Caco-2 (cell line): ENCODE results near the gene MYOF. TPM values are rescaled to one million over a fixed set of nuclear protein-coding genes. Genes with fewer than 3 reads are reported as not detected.
A peak's percentile ranks its signal among the peaks of the same experiment; 100 is the strongest.
"Not testable (repeated sequence)": the region's sequence is repeated elsewhere in the genome, so short reads cannot be mapped to it uniquely, and the experiment has no call there.

Source experiments
- BruUV-seq: library from RNA; stranded (reverse); fragments of 400-500 nt; replicated peaks from 2 replicates; lab custom pipeline; 2021; lab: Mats Ljungman, UMichigan
- CTCF ChIA-PET: fragments of 300-600 bp; sonication (Branson Sonifier 250); formaldehyde crosslinking; loops from one replicate; lab custom pipeline; 2022; ENCODE audit warnings: antibody characterized with exemption; lab: Charles Lee
- POLR2A ChIA-PET: fragments of 300-600 bp; sonication (Branson Sonifier 250); formaldehyde crosslinking; loops from one replicate; lab custom pipeline; 2022; ENCODE audit warnings: antibody characterized with exemption; lab: Charles Lee
- DNase-seq, 2 experiments: peaks; one replicate each; pipeline versions ENCODE4 v3.0.0 to v3.0.0-alpha.2; 2020 to 2022
- H3K27me3 ChIP-seq: replicated peaks from 2 replicates; pipeline ENCODE4 v1.6.0; 2011; ENCODE audit warnings: low read length; ENCODE audit not compliant: control insufficient read depth, insufficient read depth
- H3K36me3 ChIP-seq: 2 replicates; pipeline ENCODE4 v1.5.1; 2011; ENCODE audit warnings: low read length; ENCODE audit not compliant: control insufficient read depth, insufficient read depth
- H3K4me1 ChIP-seq: fragments of 250-450 bp; sonication (Bioruptor Pico); 2 replicates; pipeline ENCODE4 v1.5.1; 2020; ENCODE audit warnings: mild to moderate bottlenecking
- H3K4me3 ChIP-seq: 2 replicates; pipeline ENCODE4 v1.5.1; 2011; ENCODE audit warnings: low read depth, mild to moderate bottlenecking, control low read depth, low read length
- H3K9me3 ChIP-seq: fragments of 250-450 bp; sonication (Bioruptor Pico); 2 replicates; pipeline ENCODE4 v1.5.1; 2020; ENCODE audit warnings: mild to moderate bottlenecking, moderate library complexity
- H3K27ac Mint-ChIP-seq: one replicate; pipeline ENCODE4 v1.8.0; 2022; ENCODE audit warnings: mixed read lengths; ENCODE audit not compliant: unreplicated experiment
- H3K27me3 Mint-ChIP-seq: one replicate; pipeline ENCODE4 v1.8.0; 2022; ENCODE audit warnings: mixed read lengths; ENCODE audit not compliant: insufficient read depth, unreplicated experiment
- H3K36me3 Mint-ChIP-seq: one replicate; pipeline ENCODE4 v1.8.0; 2022; ENCODE audit warnings: mild to moderate bottlenecking, mixed read lengths; ENCODE audit not compliant: insufficient read depth, unreplicated experiment
- H3K4me1 Mint-ChIP-seq: one replicate; pipeline ENCODE4 v1.8.0; 2022; ENCODE audit warnings: low read depth, mixed read lengths; ENCODE audit not compliant: unreplicated experiment
- H3K4me3 Mint-ChIP-seq: one replicate; pipeline ENCODE4 v1.8.0; 2022; ENCODE audit warnings: mild to moderate bottlenecking, moderate library complexity, mixed read lengths; ENCODE audit not compliant: unreplicated experiment
- H3K9me3 Mint-ChIP-seq: one replicate; pipeline ENCODE4 v1.8.0; 2022; ENCODE audit warnings: mixed read lengths; ENCODE audit not compliant: unreplicated experiment
- intact Hi-C: fragments of 100-400 bp; cut with micrococcal nuclease; formaldehyde crosslinking; loops from one replicate; pipeline ENCODE4 v1.10.0; 2022; ENCODE audit not compliant: unreplicated experiment
- total RNA-seq: library from RNA; stranded (reverse); gene quantifications from 2 replicates; pipeline ENCODE4 v1.2.3, GENCODE V29; 2022
- TF ChIP-seq, protein P1 (sequence below), 2 experiments: fragments of 200-600 bp in 1 of 2; IDR thresholded peaks; 1 replicate in 1 of 2; 2 replicates in 1 of 2; pipeline versions ENCODE4 v1.5.1 to v1.8.0; 2011 to 2022; ENCODE audit warnings: antibody characterized with exemption in 1 of 2, control low read depth in 1 of 2, inconsistent platforms in 1 of 2, low read depth in 1 of 2, low read length in 1 of 2, mild to moderate bottlenecking in 1 of 2, moderate library complexity in 1 of 2; ENCODE audit not compliant: insufficient read depth in 1 of 2, severe bottlenecking in 1 of 2, unreplicated experiment in 1 of 2

Gene MYOF
- total RNA-seq, 1 experiment from 2014 or later: 148 TPM

GRCh38 chr10:93367664-93368063, 114.5 kb downstream of the MYOF start:
- Histone ChIP-seq H3K9me3 (no peaks in the 10 kb centered on the region), H3K27me3 (no peaks in the 10 kb centered on the region), H3K4me3 (no peak overlapping the region), H3K36me3 (peaks cover 4% of the 10 kb centered on the region), H3K4me1 (no peaks in the 10 kb centered on the region)
- Mint-ChIP-seq H3K4me1 (no peaks in the 10 kb centered on the region), H3K4me3 (no peak overlapping the region), H3K27me3 (no peaks in the 10 kb centered on the region), H3K36me3 (peaks cover 87% of the 10 kb centered on the region), H3K9me3 (no peaks in the 10 kb centered on the region), H3K27ac (no peak overlapping the region)
- intact Hi-C loops: no loop called here
- no TSS peak for BruUV-seq
- no peak for DNase-seq
- TF ChIP-seq, protein P1, sequence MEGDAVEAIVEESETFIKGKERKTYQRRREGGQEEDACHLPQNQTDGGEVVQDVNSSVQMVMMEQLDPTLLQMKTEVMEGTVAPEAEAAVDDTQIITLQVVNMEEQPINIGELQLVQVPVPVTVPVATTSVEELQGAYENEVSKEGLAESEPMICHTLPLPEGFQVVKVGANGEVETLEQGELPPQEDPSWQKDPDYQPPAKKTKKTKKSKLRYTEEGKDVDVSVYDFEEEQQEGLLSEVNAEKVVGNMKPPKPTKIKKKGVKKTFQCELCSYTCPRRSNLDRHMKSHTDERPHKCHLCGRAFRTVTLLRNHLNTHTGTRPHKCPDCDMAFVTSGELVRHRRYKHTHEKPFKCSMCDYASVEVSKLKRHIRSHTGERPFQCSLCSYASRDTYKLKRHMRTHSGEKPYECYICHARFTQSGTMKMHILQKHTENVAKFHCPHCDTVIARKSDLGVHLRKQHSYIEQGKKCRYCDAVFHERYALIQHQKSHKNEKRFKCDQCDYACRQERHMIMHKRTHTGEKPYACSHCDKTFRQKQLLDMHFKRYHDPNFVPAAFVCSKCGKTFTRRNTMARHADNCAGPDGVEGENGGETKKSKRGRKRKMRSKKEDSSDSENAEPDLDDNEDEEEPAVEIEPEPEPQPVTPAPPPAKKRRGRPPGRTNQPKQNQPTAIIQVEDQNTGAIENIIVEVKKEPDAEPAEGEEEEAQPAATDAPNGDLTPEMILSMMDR (IDR thresholded peaks at IDR 0.05; ENCODE audit: insufficient read depth in 1 of 2, low read depth in 1 of 2, low read length in 1 of 2, severe bottlenecking in 1 of 2, unreplicated experiment in 1 of 2): no peak
- POLR2A ChIA-PET: no interaction called here
- CTCF ChIA-PET: no interaction called here

GRCh38 chr10:93364966-93365365, 117.2 kb downstream of the MYOF start:
- no peaks in the 10 kb centered on the region for H3K27me3 Mint-ChIP-seq
- ChIA-PET POLR2A (no interaction called here), CTCF (no interaction called here)
- H3K4me3 Mint-ChIP-seq: no peak overlapping the region
- Histone ChIP-seq H3K9me3 (no peaks in the 10 kb centered on the region), H3K4me1 (no peaks in the 10 kb centered on the region), H3K4me3 (no peak overlapping the region), H3K36me3 (peaks cover 4% of the 10 kb centered on the region), H3K27me3 (no peaks in the 10 kb centered on the region)
- intact Hi-C loops: no loop called here
- TF ChIP-seq, protein P1 (IDR thresholded peaks at IDR 0.05; ENCODE audit: insufficient read depth in 1 of 2, low read depth in 1 of 2, low read length in 1 of 2, severe bottlenecking in 1 of 2, unreplicated experiment in 1 of 2): no peak
- no peaks in the 10 kb centered on the region for H3K9me3 Mint-ChIP-seq
- peak overlapping the region; percentile 53 for H3K27ac Mint-ChIP-seq
- BruUV-seq: no TSS peak
- no peaks in the 10 kb centered on the region for H3K4me1 Mint-ChIP-seq
- no peak for DNase-seq
- peaks cover 79% of the 10 kb centered on the region for H3K36me3 Mint-ChIP-seq

GRCh38 chr10:93363891-93364648, 118.1 kb downstream of the MYOF start:
- Mint-ChIP-seq H3K4me3 (no peak overlapping the region), H3K4me1 (no peaks in the 10 kb centered on the region), H3K27me3 (no peaks in the 10 kb centered on the region), H3K27ac (no peak overlapping the region), H3K36me3 (peaks cover 77% of the 10 kb centered on the region), H3K9me3 (no peaks in the 10 kb centered on the region)
- intact Hi-C loops: no loop called here
- no peaks in the 10 kb centered on the region for H3K9me3 ChIP-seq
- no peaks in the 10 kb centered on the region for H3K27me3 ChIP-seq
- no peak overlapping the region for H3K4me3 ChIP-seq
- H3K4me1 ChIP-seq: no peaks in the 10 kb centered on the region
- CTCF ChIA-PET: no interaction called here
- peaks cover 4% of the 10 kb centered on the region; the same call in 1 of the 2 replicates for H3K36me3 ChIP-seq
- no TSS peak for BruUV-seq
- DNase-seq: no peak
- POLR2A ChIA-PET: no interaction called here
- TF ChIP-seq, protein P1 (IDR thresholded peaks at IDR 0.05; ENCODE audit: insufficient read depth in 1 of 2, low read depth in 1 of 2, low read length in 1 of 2, severe bottlenecking in 1 of 2, unreplicated experiment in 1 of 2): no peak

DNA sequence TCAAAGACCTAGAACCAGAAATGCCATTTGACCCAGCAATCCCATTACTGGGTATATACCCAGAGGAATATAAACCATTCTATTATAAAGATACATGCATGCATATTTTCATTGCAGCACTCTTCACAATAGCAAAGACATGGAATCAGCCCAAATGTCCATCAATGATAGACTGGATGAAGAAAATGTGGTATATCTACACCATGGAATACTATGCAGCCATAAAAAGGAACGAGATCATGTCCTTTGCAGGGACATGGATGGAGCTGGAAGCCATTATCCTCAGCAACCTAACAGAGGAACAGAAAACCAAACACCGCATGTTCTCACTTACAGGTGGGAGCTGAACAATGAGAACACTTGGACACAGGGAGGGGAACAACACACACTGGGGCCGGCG, 123.7 kb downstream of the MYOF start:
- H3K4me1 ChIP-seq, H3K4me3 Mint-ChIP-seq, intact Hi-C loops, H3K9me3 Mint-ChIP-seq, H3K27me3 ChIP-seq, CTCF ChIA-PET, H3K36me3 ChIP-seq, H3K27ac Mint-ChIP-seq, H3K9me3 ChIP-seq, H3K27me3 Mint-ChIP-seq, DNase-seq, H3K4me3 ChIP-seq, BruUV-seq, H3K4me1 Mint-ChIP-seq: not testable (repeated sequence)
- H3K36me3 Mint-ChIP-seq: peaks cover 79% of the 10 kb centered on the region
- POLR2A ChIA-PET: interaction anchor here (0.5 kb wide), 1 partner anchor 99 kb away, joined by 3 read pairs; no protein-coding TSS in a partner anchor
